OCI-LY3 (cell line): Measurements from ENCODE around the gene GID8.

Experiments used
- H2AFZ ChIP-seq: fragments of 200-600, 300-600 bp; shearing (Covaris generic); 2 replicates; pipeline ENCODE4 v1.6.0; 2014; ENCODE audit warnings: antibody characterized with exemption, low read depth, low read length
- H3K27ac ChIP-seq: fragments of 200-600, 300-600 bp; sonication (generic); 2 replicates; pipeline ENCODE4 v1.5.1; 2014; ENCODE audit warnings: mild to moderate bottlenecking, low read length, moderate library complexity, mixed read lengths
- H3K27me3 ChIP-seq: fragments of 200-600, 300-600 bp; sonication (generic); 2 replicates; pipeline ENCODE4 v1.6.1; 2014; ENCODE audit warnings: low read depth, low read length, mixed read lengths
- H3K36me3 ChIP-seq: fragments of 200-600, 300-600 bp; sonication (generic); replicated peaks from 2 replicates; pipeline ENCODE3; 2014; ENCODE audit warnings: low read depth, low read length, mixed read lengths
- H3K4me1 ChIP-seq: fragments of 300-600, 200-600 bp; sonication (generic); 2 replicates; pipeline ENCODE4 v1.6.1; 2014; ENCODE audit warnings: low read length, mixed read lengths
- H3K4me2 ChIP-seq: fragments of 200-600, 300-600 bp; sonication (generic); 2 replicates; pipeline ENCODE4 v1.6.1; 2014; ENCODE audit warnings: low read length, mixed read lengths
- H3K4me3 ChIP-seq: fragments of 300-600, 200-600 bp; sonication (generic); 2 replicates; pipeline ENCODE4 v1.5.1; 2014; ENCODE audit warnings: antibody characterized with exemption, mild to moderate bottlenecking, low read length, moderate library complexity
- H3K79me2 ChIP-seq: fragments of 300-600, 200-600 bp; shearing (Covaris generic); 2 replicates; pipeline ENCODE4 v1.6.1; 2014; ENCODE audit warnings: mild to moderate bottlenecking, low read length, mixed read lengths
- H3K9ac ChIP-seq: fragments of 300-600, 200-600 bp; shearing (Covaris generic); 2 replicates; pipeline ENCODE4 v1.6.0; 2014; ENCODE audit warnings: mild to moderate bottlenecking, low read length, moderate library complexity
- H3K9me3 ChIP-seq: fragments of 200-600, 300-600 bp; shearing (Covaris generic); 2 replicates; pipeline ENCODE4 v1.6.1; 2014; ENCODE audit warnings: low read length, mixed read lengths; ENCODE audit not compliant: insufficient read depth
- H4K20me1 ChIP-seq: fragments of 200-600, 300-600 bp; sonication (generic); 2 replicates; pipeline ENCODE4 v1.6.1; 2016; ENCODE audit warnings: low read length, mixed read lengths; ENCODE audit not compliant: insufficient read depth
- CTCF ChIP-seq: fragments of 200-600, 300-600 bp; sonication (generic); IDR thresholded peaks from 2 replicates; pipeline ENCODE4 v1.5.1; 2014; ENCODE audit warnings: antibody characterized with exemption, low read length, low read depth
- EZH2phosphoT487 ChIP-seq: fragments of 200-600 bp; shearing (Covaris generic); IDR thresholded peaks from 2 replicates; pipeline ENCODE4 v1.6.1; 2018; ENCODE audit warnings: antibody characterized with exemption, mixed run types, low read depth

Gene GID8

GRCh38 chr20:62893700-62894099 lies 44.2 kb upstream of the GID8 start:
- peaks cover 7% of the 10 kb centered on the region for H3K4me1 ChIP-seq
- H2AFZ ChIP-seq: no peak overlapping the region
- H3K4me3 ChIP-seq: no peak overlapping the region
- H3K9me3 ChIP-seq: no peaks in the 10 kb centered on the region
- H3K27me3 ChIP-seq: no peaks in the 10 kb centered on the region
- H4K20me1 ChIP-seq: no peaks in the 10 kb centered on the region
- H3K4me2 ChIP-seq: no peak overlapping the region
- H3K36me3 ChIP-seq: peaks cover 74% of the 10 kb centered on the region
- TF ChIP-seq CTCF (peak; percentile 14; the same call in 1 of the 2 replicates), EZH2phosphoT487 (no peak)
- no peak overlapping the region for H3K9ac ChIP-seq
- H3K79me2 ChIP-seq: peaks cover 7% of the 10 kb centered on the region
- no peak overlapping the region for H3K27ac ChIP-seq

GRCh38 chr20:62894261-62894660 lies 43.7 kb upstream of the GID8 start:
- Histone ChIP-seq H3K9me3 (no peaks in the 10 kb centered on the region), H3K4me2 (no peak overlapping the region), H2AFZ (no peak overlapping the region), H3K9ac (no peak overlapping the region), H3K79me2 (peaks cover 8% of the 10 kb centered on the region), H3K27me3 (no peaks in the 10 kb centered on the region), H4K20me1 (no peaks in the 10 kb centered on the region), H3K4me3 (no peak overlapping the region), H3K4me1 (peaks cover 13% of the 10 kb centered on the region), H3K27ac (no peak overlapping the region), H3K36me3 (peaks cover 68% of the 10 kb centered on the region)
- TF ChIP-seq EZH2phosphoT487 (no peak), CTCF (no peak)

- Histone ChIP-seq H3K79me2 (peaks cover 14% of the 10 kb centered on the region), H3K4me1 (peaks cover 26% of the 10 kb centered on the region), H3K27me3 (no peaks in the 10 kb centered on the region), H3K27ac (no peak overlapping the region), H3K36me3 (peaks cover 56% of the 10 kb centered on the region), H3K9ac (no peak overlapping the region), H2AFZ (no peak overlapping the region), H3K4me2 (no peak overlapping the region), H3K4me3 (no peak overlapping the region), H3K9me3 (no peaks in the 10 kb centered on the region), H4K20me1 (no peaks in the 10 kb centered on the region)
- TF ChIP-seq CTCF (no peak), EZH2phosphoT487 (no peak)
These were observed 42.4 kb upstream of the GID8 start for GRCh38 chr20:62895539-62895938.

- Histone ChIP-seq H4K20me1 (no peaks in the 10 kb centered on the region), H3K79me2 (peaks cover 14% of the 10 kb centered on the region), H3K4me1 (peaks cover 33% of the 10 kb centered on the region), H3K27me3 (no peaks in the 10 kb centered on the region), H3K4me3 (no peak overlapping the region), H3K27ac (no peak overlapping the region), H3K4me2 (no peak overlapping the region), H2AFZ (no peak overlapping the region), H3K36me3 (peaks cover 52% of the 10 kb centered on the region), H3K9me3 (no peaks in the 10 kb centered on the region), H3K9ac (no peak overlapping the region)
- TF ChIP-seq CTCF (no peak), EZH2phosphoT487 (no peak)
These were observed 41.4 kb upstream of the GID8 start for GRCh38 chr20:62896526-62896925.
